ENCODE results near the gene USP47. TPM values are rescaled to one million over a fixed set of nuclear protein-coding genes. Genes with fewer than 3 reads are reported as not detected.

USP47 gene
- total and polyA plus RNA-seq, 2 of the 8 experiments (the other 6 are each of a cell fraction or from before 2014, with no cell fraction given) = 4.2 to 21.3 TPM

DNA sequence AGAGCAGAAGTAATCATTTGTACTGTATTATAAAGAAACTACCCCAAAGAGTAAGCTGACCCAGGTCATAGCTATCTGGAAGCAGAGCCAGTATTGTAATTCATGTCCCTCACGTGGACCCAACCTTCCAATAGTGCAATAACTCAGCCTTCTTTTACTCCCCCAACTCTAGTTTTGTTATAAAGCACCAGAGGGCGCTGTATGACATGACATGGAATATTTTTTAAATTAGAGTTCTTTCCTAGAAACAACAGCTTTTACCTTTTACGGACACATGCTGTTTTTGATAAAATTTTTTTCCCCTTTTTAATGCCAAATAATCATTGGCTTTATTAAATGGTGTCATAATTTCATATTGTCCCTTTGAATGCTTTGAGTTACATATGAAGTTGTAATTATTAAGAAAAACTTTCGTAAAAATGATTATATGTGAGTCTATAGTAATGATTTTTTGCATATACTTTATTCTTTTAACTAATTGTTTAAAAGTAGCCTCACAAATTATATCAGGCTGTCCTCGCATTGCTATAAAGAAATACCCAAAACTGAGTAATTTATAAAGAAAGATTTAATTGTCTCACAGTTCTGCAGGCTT, 89.8 kb downstream of the USP47 start (continued):
- TF ChIP-seq SUZ12 (IDR thresholded peaks at IDR 0.05; ENCODE audit: low read length) (no peak), NANOG (IDR thresholded peaks at IDR 0.05; ENCODE audit: insufficient read depth, low read depth, low read length, poor library complexity, severe bottlenecking) (no peak)
